SH-SY5Y (cell line): ENCODE data around the gene ELMO1.

ENCODE experiments used
- GATA2 ChIP-seq: IDR thresholded peaks from 2 replicates; pipeline ENCODE4 v1.6.1; 2011; ENCODE audit warnings: mild to moderate bottlenecking, low read depth, low read length
- GATA3 ChIP-seq: IDR thresholded peaks from 2 replicates; pipeline ENCODE4 v1.6.1; 2011; ENCODE audit warnings: low read depth, mild to moderate bottlenecking, low read length, moderate library complexity

DNA sequence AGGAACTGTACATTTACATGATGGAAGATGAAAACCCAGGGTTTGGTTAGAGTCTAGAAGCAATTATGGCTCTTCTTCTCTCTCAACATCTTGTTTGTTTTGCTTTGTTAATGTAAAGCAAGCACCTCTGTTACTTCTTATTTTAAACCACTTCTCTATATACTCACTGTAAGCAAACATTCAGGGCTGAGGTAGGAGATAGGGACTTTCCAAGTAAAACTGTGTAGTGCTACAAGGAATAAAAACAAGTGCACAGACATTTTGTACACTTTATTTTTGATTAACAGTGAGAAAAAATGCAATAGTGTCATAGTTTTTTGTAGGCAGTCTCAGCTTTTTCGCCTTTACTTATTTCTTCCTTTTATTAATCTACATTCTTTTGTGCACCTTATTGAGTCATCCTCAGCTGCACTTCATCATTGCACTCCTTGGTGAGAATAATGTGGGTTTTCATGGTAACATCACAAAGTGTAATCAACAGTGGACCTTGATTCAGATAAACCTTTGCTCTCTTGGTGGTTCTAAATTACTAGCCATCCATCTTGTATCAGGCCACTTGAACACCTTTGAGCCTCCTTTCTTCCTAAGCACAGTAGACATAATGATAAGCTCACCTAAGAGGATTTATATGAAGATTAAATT, 52.9 kb downstream of the ELMO1 start:
- no peak for TF ChIP-seq GATA2
- no peak for TF ChIP-seq GATA3
